Gastrocnemius medialis (tissue), 4 donors: ENCODE results near the gene CEP55. TPM values are rescaled to one million over a fixed set of nuclear protein-coding genes. Genes with fewer than 3 reads are reported as not detected.

Source experiments
- ATAC-seq, 2 donors: fragments of 150-250 bp; one replicate each; pipeline ENCODE4 v1.9.1; 2016
- DNase-seq, 2 donors: peaks; one replicate each; pipeline ENCODE4 v3.0.0-alpha.2; 2019
- H3K27ac ChIP-seq, 4 donors: fragments of 200-600 bp; sonication (generic); 1 replicate in 1 of 4; 2 replicates in 3 of 4; pipeline ENCODE4 v1.5.1; 2016 to 2018; ENCODE audit warnings: mild to moderate bottlenecking in 2 of 4, moderate library complexity in 1 of 4
- H3K27me3 ChIP-seq, 3 donors: fragments of 200-600 bp; sonication (generic) in 2 of 3; 1 replicate in 1 of 3; 2 replicates in 2 of 3; pipeline versions ENCODE4 v1.5.1 to v1.6.0; 2016 to 2019; ENCODE audit warnings: mild to moderate bottlenecking in 1 of 3, moderate library complexity in 1 of 3
- H3K36me3 ChIP-seq, 2 donors: fragments of 200-600 bp; sonication (generic) in 1 of 2; one replicate each; pipeline ENCODE4 v1.5.1; 2017 to 2018
- H3K4me1 ChIP-seq, 2 donors: fragments of 200-600 bp; sonication (generic) in 1 of 2; one replicate each; pipeline ENCODE4 v1.5.1; 2016 to 2017; ENCODE audit warnings: mild to moderate bottlenecking in 2 of 2
- H3K4me3 ChIP-seq, 4 donors: fragments of 200-600 bp; sonication (generic) in 3 of 4; 1 replicate in 1 of 4; 2 replicates in 3 of 4; pipeline ENCODE4 v1.5.1; 2016 to 2019; ENCODE audit warnings: mild to moderate bottlenecking in 2 of 4
- H3K9me3 ChIP-seq, 3 donors: fragments of 200-600 bp; sonication (generic) in 2 of 3; 1 replicate in 1 of 3; 2 replicates in 2 of 3; pipeline ENCODE4 v1.5.1; 2016 to 2019
- CTCF ChIP-seq, 5 experiments: fragments of 450-650 bp in 3 of 5; fragments of 200-600 bp in 2 of 5; sonication (generic) in 2 of 5; IDR thresholded peaks in 4 of 5; conservative IDR thresholded peaks in 1 of 5; 1 replicate in 4 of 5; 2 replicates in 1 of 5; pipeline ENCODE4 v1.5.1; 2016 to 2019; ENCODE audit warnings: antibody characterized with exemption in 5 of 5, mild to moderate bottlenecking in 3 of 5, moderate library complexity in 3 of 5
- POLR2A ChIP-seq, 2 donors: fragments of 450-650 bp; IDR thresholded peaks; one replicate each; pipeline ENCODE4 v1.6.1; 2017; ENCODE audit warnings: antibody characterized with exemption in 2 of 2, mild to moderate bottlenecking in 2 of 2, moderate library complexity in 2 of 2
- in situ Hi-C, 4 donors: fragments of 200-750 bp; cut with MboI; loops; one replicate each; pipeline versions ENCODE4 v1.15.0 to v1.8.0; 2017; ENCODE audit warnings: low sequenced_read_pairs in 4 of 4
- intact Hi-C: fragments of 100-400 bp; cut with DNase I; formaldehyde crosslinking; loops from one replicate; pipeline ENCODE4 v1.15.1; 2023; ENCODE audit warnings: low total_unique reads
- total RNA-seq, 4 donors: library from RNA; depleted of rRNA; stranded (reverse); fragments of >200 nt; gene quantifications; one replicate each; pipeline versions ENCODE4 v1.1.0 to v1.2.3, GENCODE V29; 2016

CEP55 gene
- total RNA-seq, 4 donors from 2014 or later: 0.32 to 0.62 (median 0.37) TPM

GRCh38 chr10:93572606-93573005 is 76.2 kb downstream of the CEP55 start:
- no peak overlapping the region for H3K27ac ChIP-seq
- H3K4me1 ChIP-seq: no peaks in the 10 kb centered on the region
- DNase-seq (no peak), ATAC-seq (no peak)
- peaks cover 12 to 17% (median 13%) of the 10 kb centered on the region in 3 donors for H3K27me3 ChIP-seq
- in situ Hi-C loops (no loop called here), intact Hi-C loops (no loop called here)
- H3K36me3 ChIP-seq: no peaks in the 10 kb centered on the region
- H3K4me3 ChIP-seq: no peak overlapping the region
- H3K9me3 ChIP-seq: no peaks in the 10 kb centered on the region
- TF ChIP-seq CTCF (IDR thresholded peaks at IDR 0.05 in 4 of 5, conservative IDR thresholded peaks at IDR 0.05 in 1 of 5) (no peak), POLR2A (IDR thresholded peaks at IDR 0.05) (no peak)

GRCh38 chr10:93573051-93573909 is 76.9 kb downstream of the CEP55 start:
- H3K4me3 ChIP-seq: no peak overlapping the region
- no peaks in the 10 kb centered on the region for H3K36me3 ChIP-seq
- ATAC-seq (peak in 1 of 2 donors; percentile 41), DNase-seq (peak; percentile 17 to 21)
- intact Hi-C loops: no loop called here
- H3K4me1 ChIP-seq: no peaks in the 10 kb centered on the region
- TF ChIP-seq CTCF (IDR thresholded peaks at IDR 0.05 in 4 of 5, conservative IDR thresholded peaks at IDR 0.05 in 1 of 5) (no peak), POLR2A (IDR thresholded peaks at IDR 0.05) (no peak)
- in situ Hi-C loops: no loop called here
- H3K27ac ChIP-seq: no peak overlapping the region
- no peaks in the 10 kb centered on the region for H3K9me3 ChIP-seq
- H3K27me3 ChIP-seq: peaks cover 6 to 14% (median 8%) of the 10 kb centered on the region in 3 donors

DNA sequence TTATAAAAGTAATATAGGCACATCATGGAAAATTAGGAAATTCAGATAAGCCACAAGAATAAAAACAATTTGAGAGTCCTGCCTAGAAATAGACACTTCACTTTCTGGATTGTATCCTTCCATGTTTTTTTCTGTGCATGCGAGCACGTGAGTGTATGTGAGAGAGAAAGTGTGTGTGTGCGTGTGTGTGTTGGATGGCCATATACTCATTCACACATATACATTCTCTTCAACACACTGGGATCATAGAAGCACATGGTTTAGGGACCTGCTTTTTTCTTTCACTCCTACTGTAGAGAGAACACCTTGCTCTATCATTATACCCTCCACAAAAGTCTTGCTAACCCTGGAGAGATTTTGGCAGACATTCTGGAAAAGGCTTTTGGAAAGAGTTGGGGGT is 77.5 kb downstream of the CEP55 start:
- Histone ChIP-seq H3K27ac (no peak overlapping the region), H3K4me1 (no peaks in the 10 kb centered on the region), H3K4me3 (no peak overlapping the region), H3K9me3 (no peaks in the 10 kb centered on the region), H3K27me3 (peaks cover under 1 to 8% (median 6%) of the 10 kb centered on the region in 3 donors), H3K36me3 (no peaks in the 10 kb centered on the region)
- TF ChIP-seq POLR2A (IDR thresholded peaks at IDR 0.05) (no peak), CTCF (IDR thresholded peaks at IDR 0.05 in 4 of 5, conservative IDR thresholded peaks at IDR 0.05 in 1 of 5) (no peak)
- ATAC-seq (no peak), DNase-seq (no peak)
- intact Hi-C loops: no loop called here
- in situ Hi-C loops: no loop called here

DNA sequence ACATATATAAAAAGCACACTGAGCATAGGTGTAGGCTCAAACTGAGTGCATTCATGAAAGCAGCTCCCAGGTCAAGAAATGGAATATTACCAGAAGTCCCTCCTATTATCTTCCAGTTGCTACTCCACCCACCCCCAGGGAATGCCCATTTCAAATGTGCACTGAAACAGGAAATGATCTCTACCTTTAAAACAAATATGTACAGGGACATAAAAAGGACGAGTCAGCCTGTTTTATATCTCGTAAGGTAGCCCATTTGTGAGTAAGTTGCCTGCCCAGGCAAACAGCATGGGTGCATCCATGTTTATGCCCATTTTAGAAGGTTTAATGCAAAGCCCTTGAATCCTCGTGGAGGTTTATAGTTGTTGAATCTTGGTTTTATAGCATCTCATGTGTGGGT is 80.5 kb downstream of the CEP55 start:
- no peaks in the 10 kb centered on the region for H3K9me3 ChIP-seq
- no peak for DNase-seq
- TF ChIP-seq POLR2A (IDR thresholded peaks at IDR 0.05): no peak
- TF ChIP-seq CTCF (IDR thresholded peaks at IDR 0.05 in 4 of 5, conservative IDR thresholded peaks at IDR 0.05 in 1 of 5): no peak
- ATAC-seq: no peak
- no peak overlapping the region for H3K4me3 ChIP-seq
- H3K27ac ChIP-seq: no peak overlapping the region
- in situ Hi-C loops (no loop called here), intact Hi-C loops (no loop called here)
- no peaks in the 10 kb centered on the region for H3K4me1 ChIP-seq
- H3K27me3 ChIP-seq: peaks cover 0 to 2% (median 0%) of the 10 kb centered on the region in 3 donors
- H3K36me3 ChIP-seq: no peaks in the 10 kb centered on the region
